GM18907 (cell line): ENCODE data around the gene MCC.

Experiments
- ATAC-seq: cut with Tn5 transposase; IDR thresholded peaks from one replicate; pipeline ENCODE4 v1.9.1; 2021; ENCODE audit warnings: mild to moderate bottlenecking, moderate library complexity; ENCODE audit not compliant: unreplicated experiment

The MCC gene

DNA sequence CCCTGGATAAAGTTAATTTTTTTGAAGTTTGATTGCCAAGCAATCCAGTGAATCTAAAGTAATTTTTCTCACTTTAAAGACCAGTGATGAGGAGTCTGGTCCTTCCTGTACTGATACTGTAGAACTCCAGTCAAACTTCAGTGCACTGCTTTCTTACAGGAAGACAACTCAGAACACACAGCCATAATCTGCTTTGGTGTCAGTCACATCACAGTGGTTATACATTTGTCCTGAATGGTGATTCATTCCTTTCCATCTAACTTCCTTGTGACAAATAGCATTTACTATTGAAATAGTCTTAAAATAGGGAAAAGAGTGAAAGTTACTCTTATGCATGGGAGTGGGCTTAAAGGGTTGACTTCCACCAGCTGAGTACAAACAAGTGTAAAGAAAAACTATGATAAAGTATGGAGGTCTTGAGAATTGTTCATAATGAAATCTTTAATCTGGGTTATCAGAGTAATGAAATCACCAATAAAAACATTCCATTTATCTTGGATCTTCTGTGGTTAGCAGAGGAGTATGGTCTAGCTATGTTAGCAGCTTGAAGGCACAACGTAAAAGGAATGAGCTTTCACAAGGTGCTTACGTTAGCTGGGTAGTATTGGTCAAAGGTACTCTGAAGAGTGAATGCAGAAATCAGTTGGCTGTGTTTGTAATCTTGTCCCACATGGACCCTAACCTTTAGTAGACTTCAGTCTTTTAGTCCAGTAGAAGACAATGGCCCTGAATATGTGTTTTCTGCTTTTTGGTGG is 470.2 kb downstream of the MCC start:
- ATAC-seq, result no peak

- no peak for ATAC-seq
Observed at GRCh38 chr5:113005454-113005853, 482.8 kb downstream of the MCC start.

GRCh38 chr5:113003763-113004162 is 484.5 kb downstream of the MCC start:
- no peak for ATAC-seq

GRCh38 chr5:113002423-113002822 is 485.8 kb downstream of the MCC start:
- ATAC-seq, result no peak

DNA sequence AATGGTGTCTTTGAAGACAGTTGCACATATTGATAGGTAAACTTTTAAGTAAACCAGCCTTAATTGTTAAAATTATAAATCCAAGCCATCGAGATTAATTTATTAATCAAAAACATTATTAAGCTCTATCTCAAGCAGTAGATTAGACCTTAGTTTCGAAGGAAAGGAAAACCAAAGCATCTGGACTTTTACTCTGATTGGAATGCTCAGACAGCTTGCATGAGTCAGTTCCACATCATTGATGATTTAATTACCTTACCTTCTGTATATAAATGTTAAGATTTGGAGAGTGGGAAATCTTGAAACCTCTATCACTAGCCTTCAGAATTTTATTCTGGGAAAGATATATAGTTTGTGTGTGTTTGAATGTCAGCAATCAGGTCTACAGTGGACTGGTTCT is 487.8 kb downstream of the MCC start:
- no peak for ATAC-seq

DNA sequence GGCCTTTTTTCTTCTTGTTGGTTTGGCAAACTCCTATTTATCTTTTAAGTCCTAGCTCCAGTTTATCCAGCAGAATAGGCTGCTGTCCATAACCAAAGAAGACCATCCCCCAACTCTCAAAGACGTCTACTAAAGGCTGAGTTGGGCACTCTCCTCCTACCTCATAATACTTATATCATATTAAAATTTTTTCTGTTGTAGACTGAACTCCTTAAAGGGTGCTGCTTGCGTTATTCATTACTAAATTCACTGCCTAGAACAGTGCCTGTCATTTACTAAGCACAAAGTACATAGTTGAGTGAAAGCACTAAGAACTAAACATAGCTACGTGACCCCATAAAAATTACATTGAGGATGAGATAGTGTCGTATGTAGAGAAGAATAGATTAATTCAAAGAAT is 490.0 kb downstream of the MCC start:
- no peak for ATAC-seq

DNA sequence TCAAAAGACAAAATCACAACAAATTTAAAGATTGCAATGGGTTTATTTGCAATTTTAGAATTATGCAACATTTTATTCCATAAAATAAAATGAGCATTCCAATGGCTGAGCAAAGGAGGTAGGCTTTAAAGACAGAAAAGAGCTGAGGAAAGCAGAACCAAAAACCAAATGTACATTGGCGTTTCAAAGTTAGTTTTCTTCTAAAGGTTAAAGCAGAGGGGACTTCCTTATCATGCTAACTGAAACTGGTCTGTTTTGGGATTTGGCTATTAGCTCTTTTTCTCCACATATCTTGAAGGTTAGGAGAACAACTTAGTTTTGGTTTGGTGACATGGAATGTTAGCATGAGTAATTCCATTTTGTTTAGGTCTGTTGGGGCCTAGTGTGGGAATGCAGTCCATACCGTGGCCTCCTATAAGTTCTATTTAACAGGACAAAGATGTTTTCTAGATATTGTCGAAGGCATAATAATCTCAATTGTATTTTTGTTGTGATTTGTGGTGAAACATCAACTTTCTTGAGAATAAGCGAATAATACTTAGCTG is 491.4 kb downstream of the MCC start:
- no peak for ATAC-seq

DNA sequence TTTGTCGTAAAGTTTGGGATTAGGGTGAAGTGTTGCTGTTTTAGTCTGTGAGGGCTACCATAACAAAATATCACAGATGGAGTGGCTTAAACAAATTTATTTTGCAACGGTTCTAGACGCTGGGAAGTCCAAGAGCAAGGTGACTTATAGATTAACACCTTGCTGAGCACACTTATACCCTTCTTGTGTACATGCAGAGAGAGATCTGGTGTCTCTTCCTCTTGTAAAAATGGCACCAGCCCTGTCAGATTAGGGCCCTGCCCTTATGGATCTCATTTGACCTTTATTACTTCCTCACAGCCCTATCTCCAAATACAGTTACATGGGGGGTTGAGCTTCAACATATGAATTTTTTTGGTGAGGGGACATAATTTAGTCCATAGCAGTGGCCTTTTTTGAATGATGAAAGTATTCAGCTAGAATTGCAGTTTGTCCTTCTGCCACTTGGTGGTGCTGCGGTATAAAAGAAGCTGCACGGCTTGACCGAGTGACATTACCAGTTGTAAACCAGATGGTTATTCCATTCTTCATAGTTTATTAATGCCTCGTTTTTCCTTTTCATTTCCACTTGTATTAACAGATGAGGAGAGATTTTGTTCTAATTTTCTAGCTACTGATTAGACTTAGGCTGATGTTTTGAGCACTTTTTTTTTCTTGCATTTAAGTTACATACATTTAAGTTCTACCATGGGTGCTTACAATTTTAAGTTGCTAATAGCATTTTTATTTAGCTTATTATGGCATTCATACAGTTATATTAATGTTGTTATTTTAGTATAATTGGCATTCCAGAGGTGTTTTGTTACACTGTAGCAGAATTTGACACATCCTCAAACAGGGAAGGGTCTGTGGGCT is 492.3 kb downstream of the MCC start:
- peak; percentile 88 for ATAC-seq

- ATAC-seq, result no peak
Observed at GRCh38 chr5:112986224-112986623, 502.0 kb downstream of the MCC start.

GRCh38 chr5:112983363-112983762 is 504.9 kb downstream of the MCC start:
- no peak for ATAC-seq

- ATAC-seq, result no peak
Observed at GRCh38 chr5:112979723-112980122, 508.5 kb downstream of the MCC start.

DNA sequence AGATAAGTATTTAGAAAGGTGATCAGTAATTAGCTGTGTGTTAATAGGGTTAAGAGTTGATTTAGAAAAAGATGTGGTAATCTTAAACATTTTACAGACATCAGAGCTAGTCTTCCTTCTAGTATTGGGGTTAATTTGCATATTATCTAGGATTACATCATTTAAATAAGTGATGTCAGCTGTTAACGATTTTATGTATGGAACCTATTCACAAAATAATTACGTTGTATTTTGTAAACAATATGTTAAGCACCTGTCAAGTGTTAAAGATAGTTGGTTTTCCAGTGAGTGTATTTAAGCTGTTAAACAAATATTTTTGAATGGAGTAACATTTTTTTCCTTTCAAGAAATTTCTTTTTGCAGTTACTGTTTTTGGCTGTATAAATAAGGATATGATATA is 509.4 kb downstream of the MCC start:
- ATAC-seq, result no peak

- no peak for ATAC-seq
Observed at GRCh38 chr5:112977440-112977861, 510.8 kb downstream of the MCC start.

- peak; percentile 98 for ATAC-seq
Observed at GRCh38 chr5:112976432-112977309, 511.6 kb downstream of the MCC start, which contains the start of gene DCP2. DCP2 (plus strand) TSS chr5:112976798; CDS start chr5:112976934, 136 bp downstream.

DNA sequence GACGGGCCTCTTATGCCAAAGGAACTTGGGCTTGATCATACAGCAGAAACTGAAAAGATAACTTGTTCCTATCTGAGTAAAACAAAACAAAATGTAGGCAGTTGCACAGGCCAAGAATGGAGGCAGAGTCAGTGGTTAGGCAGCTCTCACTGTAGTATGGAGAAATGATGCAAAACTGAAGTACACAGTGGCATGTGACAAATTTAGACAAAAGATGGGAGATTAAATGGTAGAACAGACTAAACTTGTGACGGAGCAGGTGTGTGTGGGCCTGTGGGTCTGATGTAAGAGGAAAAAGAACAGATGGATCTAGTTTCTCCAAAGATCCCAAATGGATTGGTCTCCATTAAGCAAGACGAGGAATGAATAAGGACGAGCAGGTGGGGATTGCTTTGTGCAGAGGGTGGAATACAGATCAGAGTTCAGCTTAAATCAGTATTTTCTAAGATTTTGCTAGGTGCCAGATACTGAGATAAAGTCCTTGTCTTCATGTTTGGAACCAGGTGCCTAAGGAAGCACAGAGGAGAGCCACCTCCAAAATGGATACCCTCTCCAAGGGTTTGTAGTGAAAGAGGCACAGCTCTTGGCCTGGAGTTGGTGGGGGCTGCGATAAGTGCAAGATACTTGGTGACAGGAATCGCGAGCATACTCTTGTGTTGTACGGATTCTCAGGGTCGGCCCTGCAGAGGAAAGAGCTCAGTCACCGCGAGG is 512.4 kb downstream of the MCC start:
- peak; percentile 28 for ATAC-seq

- ATAC-seq, result no peak
Observed at GRCh38 chr5:112974901-112975300, 513.4 kb downstream of the MCC start.

DNA sequence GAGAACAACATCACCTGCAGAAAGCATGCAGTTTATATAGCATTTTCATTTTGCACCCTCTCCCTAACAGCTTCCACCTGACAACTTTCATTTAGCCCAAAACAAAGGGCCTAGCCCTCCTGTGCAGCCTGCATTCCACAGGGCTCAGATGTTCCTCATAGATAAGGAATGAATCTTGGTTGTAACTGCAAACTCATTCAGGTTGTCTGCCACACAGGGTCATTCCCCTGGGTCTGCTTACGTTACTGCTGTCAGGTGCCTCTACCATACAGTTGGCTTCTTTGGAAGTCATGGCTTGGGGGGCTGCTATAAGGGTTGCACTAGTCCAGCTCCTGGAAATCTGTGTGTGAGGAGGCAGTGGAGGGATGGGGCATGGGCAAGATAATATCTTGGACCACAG is 514.3 kb downstream of the MCC start:
- no peak for ATAC-seq

DNA sequence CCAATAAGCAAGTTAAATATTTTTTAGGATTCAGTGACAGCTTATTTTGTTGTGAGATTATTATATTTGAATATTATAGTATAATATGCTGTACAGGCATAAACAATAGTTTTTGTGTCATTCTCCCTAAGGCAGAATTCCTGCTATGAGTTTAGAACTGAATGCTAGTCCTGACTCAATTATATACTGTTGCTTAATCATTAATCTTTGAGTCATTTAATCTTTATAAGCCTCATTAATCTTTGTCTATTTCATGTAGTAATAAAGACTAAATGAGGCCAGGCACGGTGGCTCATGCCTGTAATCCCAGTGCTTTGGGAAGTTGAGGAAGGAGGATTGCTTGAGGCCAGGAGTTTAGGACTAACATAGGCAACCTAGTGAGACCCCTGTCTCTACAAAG is 515.2 kb downstream of the MCC start:
- no peak for ATAC-seq
